Colonic mucosa (tissue), 4 donors: ENCODE measurements around the gene F9. TPM values are rescaled to one million over a fixed set of nuclear protein-coding genes. Genes with fewer than 3 reads are reported as not detected.

Experiments
- DNase-seq: peaks from one replicate; pipeline ENCODE4 v3.0.0-alpha.2; 2020
- H3K27ac ChIP-seq: fragments of 200-600 bp; one replicate; pipeline ENCODE4 v1.8.0; 2021
- H3K27me3 ChIP-seq: fragments of 200-600 bp; one replicate; pipeline ENCODE4 v1.8.0; 2021
- H3K36me3 ChIP-seq: fragments of 200-600 bp; one replicate; pipeline ENCODE4 v1.8.0; 2021
- H3K4me1 ChIP-seq: fragments of 200-600 bp; one replicate; pipeline ENCODE4 v1.8.0; 2021; ENCODE audit warnings: mild to moderate bottlenecking
- H3K4me3 ChIP-seq: fragments of 200-600 bp; one replicate; pipeline ENCODE4 v1.8.0; 2021
- H3K9ac ChIP-seq, 2 donors: one replicate each; pipeline ENCODE4 v1.7.0; 2013; ENCODE audit warnings: control low read depth in 2 of 2, low read depth in 2 of 2, low read length in 2 of 2
- H3K9me3 ChIP-seq: fragments of 200-600 bp; one replicate; pipeline ENCODE4 v1.8.0; 2021
- CTCF ChIP-seq: fragments of 200-600 bp; IDR thresholded peaks from one replicate; pipeline ENCODE4 v1.8.0; 2022; ENCODE audit warnings: antibody characterized with exemption, mild to moderate bottlenecking
- intact Hi-C: fragments of 100-400 bp; cut with DNase I; formaldehyde crosslinking; loops from one replicate; pipeline ENCODE4 v1.14.1; 2022
- total RNA-seq, 2 donors: library from RNA; stranded (reverse); fragmentation: NEBNext Ultra II Directional in 1 of 2; extraction: Animal tissue kit (Norgen Biotek cat#: 25700) in 1 of 2; gene quantifications; one replicate each; pipeline ENCODE4 v1.2.1, GENCODE V29; 2021
- donor health status: healthy.
- donor health status: DM: no; HTN: no; CAD: no.
- donor health status: DM: no; HTN: no; CAD: no.

Gene F9
- total RNA-seq, 2 donors from 2014 or later, result 0.12 TPM; not detected in 1

- Histone ChIP-seq H3K9ac (no peak overlapping the region), H3K36me3 (no peaks in the 10 kb centered on the region), H3K27ac (no peak overlapping the region), H3K9me3 (no peaks in the 10 kb centered on the region), H3K4me3 (no peak overlapping the region), H3K4me1 (no peaks in the 10 kb centered on the region), H3K27me3 (no peaks in the 10 kb centered on the region)
- intact Hi-C loops, result no loop called here
- TF ChIP-seq CTCF, result no peak
- no peak for DNase-seq
Measured at GRCh38 chrX:139560221-139560620, 29.7 kb downstream of the F9 start.

GRCh38 chrX:139563251-139563650, 32.7 kb downstream of the F9 start:
- Histone ChIP-seq H3K27ac (no peak overlapping the region), H3K4me1 (no peaks in the 10 kb centered on the region), H3K9ac (no peak overlapping the region), H3K4me3 (no peak overlapping the region), H3K36me3 (no peaks in the 10 kb centered on the region), H3K9me3 (no peaks in the 10 kb centered on the region), H3K27me3 (no peaks in the 10 kb centered on the region)
- no peak for DNase-seq
- no peak for TF ChIP-seq CTCF
- intact Hi-C loops, result no loop called here

GRCh38 chrX:139566981-139567380, 36.4 kb downstream of the F9 start:
- Histone ChIP-seq H3K27me3 (no peaks in the 10 kb centered on the region), H3K9ac (no peak overlapping the region), H3K4me1 (no peaks in the 10 kb centered on the region), H3K4me3 (no peak overlapping the region), H3K9me3 (no peaks in the 10 kb centered on the region), H3K27ac (no peak overlapping the region), H3K36me3 (no peaks in the 10 kb centered on the region)
- no peak for TF ChIP-seq CTCF
- intact Hi-C loops, result no loop called here
- no peak for DNase-seq

- no peaks in the 10 kb centered on the region for H3K36me3 ChIP-seq
- no peak overlapping the region for H3K4me3 ChIP-seq
- H3K27me3 ChIP-seq, result no peaks in the 10 kb centered on the region
- H3K9me3 ChIP-seq, result no peaks in the 10 kb centered on the region
- no peak for TF ChIP-seq CTCF
- no peak overlapping the region for H3K27ac ChIP-seq
- no peaks in the 10 kb centered on the region for H3K4me1 ChIP-seq
- DNase-seq, result no peak
- H3K9ac ChIP-seq, result no peak overlapping the region
- intact Hi-C loops, result no loop called here
Measured at GRCh38 chrX:139581068-139581467, 50.5 kb downstream of the F9 start.

GRCh38 chrX:139585613-139586012, 55.1 kb downstream of the F9 start:
- intact Hi-C loops, result no loop called here
- no peak for TF ChIP-seq CTCF
- Histone ChIP-seq H3K36me3 (no peaks in the 10 kb centered on the region), H3K4me1 (no peaks in the 10 kb centered on the region), H3K27ac (no peak overlapping the region), H3K9ac (no peak overlapping the region), H3K9me3 (no peaks in the 10 kb centered on the region), H3K27me3 (no peaks in the 10 kb centered on the region), H3K4me3 (no peak overlapping the region)
- no peak for DNase-seq

- Histone ChIP-seq H3K27me3 (no peaks in the 10 kb centered on the region), H3K36me3 (no peaks in the 10 kb centered on the region), H3K27ac (no peak overlapping the region), H3K4me1 (no peaks in the 10 kb centered on the region), H3K9me3 (no peaks in the 10 kb centered on the region), H3K9ac (no peak overlapping the region), H3K4me3 (no peak overlapping the region)
- DNase-seq, result no peak
- intact Hi-C loops, result no loop called here
- no peak for TF ChIP-seq CTCF
Measured at GRCh38 chrX:139596068-139596467, 65.5 kb downstream of the F9 start.
